HG03196 (cell line): ENCODE measurements around the gene SLC25A40.

ENCODE experiments used
- ATAC-seq: cut with Tn5 transposase; IDR thresholded peaks from one replicate; pipeline ENCODE4 v1.9.1; 2021; ENCODE audit not compliant: unreplicated experiment

Gene SLC25A40

GRCh38 chr7:87785368-87785995 is 90.7 kb downstream of the SLC25A40 start:
- no peak for ATAC-seq

- ATAC-seq: no peak
Measured at GRCh38 chr7:87784424-87784823, 91.7 kb downstream of the SLC25A40 start.
